D341Med (cell line): ENCODE measurements around the gene PEX11B.

Experiments
- DNase-seq: peaks from one replicate; pipeline ENCODE4 v3.0.0; 2012; ENCODE audit warnings: low spot score

Gene PEX11B, protein sequence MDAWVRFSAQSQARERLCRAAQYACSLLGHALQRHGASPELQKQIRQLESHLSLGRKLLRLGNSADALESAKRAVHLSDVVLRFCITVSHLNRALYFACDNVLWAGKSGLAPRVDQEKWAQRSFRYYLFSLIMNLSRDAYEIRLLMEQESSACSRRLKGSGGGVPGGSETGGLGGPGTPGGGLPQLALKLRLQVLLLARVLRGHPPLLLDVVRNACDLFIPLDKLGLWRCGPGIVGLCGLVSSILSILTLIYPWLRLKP

GRCh38 chr1:145918144-145918991 is at the start of gene PEX11B:
PEX11B (minus strand) TSS chr1:145918717; CDS start chr1:145918688, 29 bp downstream.
- peak; percentile 97 for DNase-seq

GRCh38 chr1:145967288-145967687 is 48.8 kb upstream of the PEX11B start:
- DNase-seq, result no peak

GRCh38 chr1:145965119-145965744 is 46.7 kb upstream of the PEX11B start:
- DNase-seq, result no peak

DNA sequence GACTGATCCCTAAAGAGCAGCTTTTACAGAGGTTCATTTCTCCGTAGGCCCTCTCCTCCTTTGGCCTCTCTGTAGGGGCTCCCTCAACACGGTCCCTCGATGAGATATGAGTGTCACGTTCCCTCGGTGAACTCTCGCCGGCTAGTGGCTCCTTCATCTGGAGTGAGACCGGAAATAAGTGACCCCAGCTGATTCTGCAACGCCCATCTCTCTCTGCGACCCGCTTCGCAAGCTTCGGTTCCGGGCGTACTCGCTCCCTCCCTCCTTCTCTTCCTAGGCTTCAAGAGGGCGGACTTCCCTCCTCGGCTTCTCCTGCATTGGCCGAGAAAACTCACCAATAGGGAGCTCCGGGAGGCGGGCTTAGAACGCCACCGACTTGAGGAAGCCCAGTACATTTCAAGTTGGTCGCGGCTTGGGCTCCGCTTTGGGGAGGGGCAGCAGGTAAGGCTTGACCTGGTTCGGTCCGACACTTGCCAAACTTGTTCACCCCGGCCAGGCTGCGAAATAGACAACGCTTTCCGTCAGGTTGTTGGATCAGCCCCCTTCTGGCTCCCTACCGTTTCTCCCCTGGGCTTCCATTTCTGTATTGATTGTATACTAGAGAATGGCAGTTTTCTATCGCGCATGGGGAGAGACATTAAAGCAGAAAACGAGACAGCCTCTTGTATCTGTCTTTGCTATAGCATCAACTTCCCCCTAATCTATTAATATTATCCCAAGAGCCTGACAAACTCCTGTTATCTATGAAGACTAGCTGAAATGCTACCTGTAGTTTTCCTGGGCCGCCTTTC is 46.0 kb upstream of the PEX11B start, which contains the start of the genes ANKRD34A and POLR3GL:
ANKRD34A (minus strand) TSS at position 248 of the 791 bp plus-strand sequence. CDS start 2,816 bp downstream, outside the sequence.
POLR3GL (plus strand) TSS at position 363 of the 791 bp plus-strand sequence. CDS start 10,176 bp downstream, outside the sequence.
- DNase-seq, result peak; percentile 90

DNA sequence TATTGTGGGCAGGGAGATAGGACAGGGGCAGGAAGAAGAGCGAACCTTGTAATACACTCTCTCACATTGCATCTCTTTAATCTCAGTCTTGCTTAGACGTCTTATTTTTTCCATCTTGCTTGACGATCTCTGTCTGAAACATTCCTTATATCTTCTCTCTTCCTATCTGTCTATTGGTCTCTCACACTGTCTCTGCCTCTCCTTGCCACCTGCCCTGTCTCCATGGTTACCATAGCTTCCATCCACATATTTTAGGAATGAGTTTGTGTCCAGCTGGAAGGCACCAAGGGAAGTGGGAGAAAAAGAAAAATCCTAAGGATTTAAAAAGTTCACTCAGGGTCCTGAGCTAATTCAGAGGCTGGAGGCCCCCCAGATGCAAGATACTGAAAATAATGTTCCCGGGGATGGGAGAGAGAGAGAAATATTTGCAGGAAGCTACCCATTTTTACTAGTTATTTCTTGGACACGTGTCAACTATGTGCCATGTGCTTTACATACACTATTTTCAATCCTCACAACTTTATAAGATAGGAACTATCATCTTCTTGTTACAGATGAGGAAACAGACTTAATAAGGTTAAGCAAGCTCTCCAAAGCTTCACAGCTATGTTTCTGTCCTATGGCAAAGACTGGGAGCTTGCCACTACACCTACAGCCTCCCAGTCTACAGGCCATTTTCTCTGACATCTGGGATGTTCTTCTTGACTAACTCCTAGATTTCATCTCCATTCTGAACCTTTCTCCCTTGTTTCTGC is 44.9 kb upstream of the PEX11B start:
- DNase-seq, result no peak

GRCh38 chr1:145962157-145963102 is 43.9 kb upstream of the PEX11B start:
- no peak for DNase-seq

DNA sequence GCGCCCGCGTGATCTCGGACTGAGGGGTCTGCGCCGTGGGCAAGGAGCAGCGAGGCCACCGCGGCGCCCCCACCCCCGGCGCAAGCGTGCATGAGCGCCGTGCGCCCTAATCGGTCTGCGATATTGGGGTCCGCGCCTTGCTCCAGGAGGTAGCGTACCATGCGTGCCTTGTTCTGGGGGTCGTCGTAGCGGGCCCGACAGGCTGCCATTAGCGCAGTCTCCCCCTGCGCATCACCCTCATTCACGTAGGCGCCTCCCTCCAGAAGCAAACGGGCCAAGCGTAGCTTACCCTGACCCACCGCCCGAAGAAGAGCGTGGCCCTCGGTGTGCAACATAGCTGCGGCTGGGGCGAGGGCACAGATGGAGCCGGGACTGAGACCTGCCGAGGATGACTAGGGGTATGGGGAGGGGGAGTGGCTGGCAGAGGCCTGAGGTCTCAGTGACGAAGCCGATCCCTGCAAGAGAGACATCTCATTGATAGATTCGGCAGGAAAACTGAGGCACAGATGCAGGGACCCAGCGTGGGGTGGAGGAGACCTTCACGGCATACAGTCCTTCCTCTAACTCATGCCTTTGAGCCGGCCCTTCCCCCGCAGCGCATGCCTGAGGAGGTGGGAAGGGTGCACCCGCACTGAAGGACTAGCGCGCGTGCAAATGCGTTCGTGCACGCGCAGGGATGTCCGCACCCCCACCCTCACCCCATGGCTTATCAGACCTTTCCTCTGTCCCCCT is 43.1 kb upstream of the PEX11B start:
- no peak for DNase-seq

GRCh38 chr1:145961109-145961424 is 42.5 kb upstream of the PEX11B start:
- DNase-seq, result no peak

DNA sequence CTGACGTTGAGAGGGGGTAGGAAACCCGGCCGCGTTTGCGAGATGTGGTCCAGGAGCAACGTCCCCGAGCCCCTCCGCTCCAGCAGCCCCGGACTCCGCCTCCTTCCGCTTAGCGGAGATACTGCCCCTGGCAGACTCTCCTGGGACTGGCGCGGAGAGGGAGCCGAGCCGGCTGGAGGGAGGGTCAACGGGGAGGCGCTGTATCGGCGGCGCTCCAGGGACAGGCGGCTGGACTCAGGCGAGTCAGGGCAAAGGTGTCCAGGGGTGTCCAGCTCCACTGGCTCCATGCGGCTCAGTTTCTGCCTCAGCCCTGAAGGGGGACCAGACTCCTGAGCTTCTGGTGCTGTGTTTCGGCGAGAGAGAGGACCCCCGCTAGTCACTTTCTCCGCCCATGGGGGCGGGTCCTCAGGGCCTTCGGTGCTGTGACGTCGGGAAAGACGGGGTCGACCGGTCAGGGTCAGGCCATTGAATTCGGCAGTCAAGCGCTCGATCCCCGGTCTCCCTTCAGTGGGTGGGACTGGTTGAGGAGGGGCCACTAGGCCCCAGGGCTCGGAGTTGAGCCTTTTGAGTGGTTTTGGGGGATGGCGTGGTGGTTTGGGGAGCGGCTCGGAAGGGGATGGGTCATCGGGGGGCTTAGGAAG is 42.1 kb upstream of the PEX11B start:
- peak; percentile 83 for DNase-seq

DNA sequence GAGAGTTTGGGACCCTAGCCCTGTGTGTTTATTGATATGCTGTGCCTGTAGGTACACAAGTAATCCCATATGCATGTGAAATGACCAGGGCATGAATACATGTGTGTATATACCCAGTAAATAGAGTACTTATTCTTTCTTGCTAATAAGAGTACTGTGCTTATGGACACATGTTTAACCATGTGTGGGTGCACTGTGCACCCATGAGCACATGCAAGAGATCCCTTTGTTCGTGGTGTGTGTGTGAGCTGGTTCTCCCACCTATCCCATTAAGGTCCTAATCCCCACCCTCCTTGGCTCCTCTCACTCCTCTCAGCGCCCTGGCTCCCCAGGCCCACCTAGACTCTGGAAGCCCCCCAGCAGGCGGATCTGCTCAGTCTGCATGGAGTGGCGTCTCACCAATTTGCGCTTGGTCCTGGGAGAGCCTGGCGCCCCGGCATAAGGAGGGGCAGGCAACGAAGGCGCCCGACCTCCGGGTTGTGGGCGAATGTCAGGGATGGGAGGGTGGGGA is 41.5 kb upstream of the PEX11B start:
- DNase-seq, result no peak

GRCh38 chr1:145959333-145959732 is 40.8 kb upstream of the PEX11B start:
- DNase-seq, result no peak

DNA sequence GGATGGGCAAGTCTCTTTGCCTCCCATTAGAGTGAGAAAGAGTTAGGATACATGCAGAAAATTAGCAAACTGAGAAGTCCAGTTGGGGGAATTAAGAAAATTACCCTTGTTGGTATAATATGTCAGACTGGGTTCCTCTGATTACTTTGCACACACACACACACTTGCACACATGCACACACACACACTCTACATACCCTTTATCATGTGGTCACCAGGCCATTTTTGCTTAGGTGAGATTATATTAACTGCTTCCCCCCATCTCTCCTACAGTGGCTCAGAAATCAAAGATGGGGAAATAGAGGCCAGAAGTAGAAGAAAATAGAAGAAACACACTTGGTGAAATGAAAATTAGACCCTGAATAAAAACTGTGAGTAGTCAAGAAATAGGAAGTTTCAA is 40.2 kb upstream of the PEX11B start:
- DNase-seq, result no peak

DNA sequence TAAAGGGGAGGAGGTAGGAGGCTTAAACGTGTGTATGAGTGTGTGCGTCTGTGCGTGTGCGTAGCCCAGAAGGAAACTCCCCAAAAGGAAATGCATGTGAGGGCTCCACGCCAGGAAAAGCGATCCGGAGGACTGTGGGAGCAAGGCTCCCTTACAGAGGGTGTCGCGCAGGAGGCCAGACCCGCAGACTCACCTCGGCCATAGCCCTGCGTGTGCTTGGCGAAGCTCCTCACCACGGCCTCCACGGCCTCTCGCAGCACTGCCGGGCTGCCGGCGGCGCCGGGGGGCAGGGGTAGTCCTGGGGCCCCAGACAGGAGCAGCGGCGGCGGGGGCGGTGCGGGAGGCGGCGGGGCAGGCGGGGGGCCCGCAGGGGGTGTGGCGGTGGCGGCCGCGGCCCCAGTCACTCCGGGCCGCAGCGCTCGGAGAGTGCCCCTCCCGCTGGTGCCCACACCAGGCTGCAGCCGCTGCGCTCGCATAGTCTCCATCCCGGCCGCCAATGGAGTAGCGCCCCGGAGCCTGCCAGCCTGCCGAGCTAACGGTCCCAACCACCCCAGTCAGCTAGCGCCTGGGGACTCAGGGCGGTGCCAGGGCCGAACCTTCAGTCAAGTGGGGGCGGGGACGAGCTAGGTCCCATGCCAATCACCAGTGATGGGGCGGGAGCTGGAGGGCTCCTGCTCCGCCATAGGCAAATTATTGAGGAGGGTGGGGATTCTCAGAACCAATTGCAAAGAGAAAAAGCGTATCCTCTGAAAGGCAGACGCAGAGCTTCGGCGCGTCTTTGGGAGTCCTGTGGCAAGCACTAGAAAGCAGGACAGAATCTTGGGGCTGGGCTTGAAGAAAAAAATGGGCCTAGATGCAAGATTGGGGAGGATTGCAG is 39.2 kb upstream of the PEX11B start, which contains the start of gene LIX1L:
LIX1L (minus strand) TSS at position 575 of the 877 bp plus-strand sequence; CDS start at position 485, 90 bp downstream.
- peak; percentile 96 for DNase-seq

GRCh38 chr1:145956781-145957442 is 38.4 kb upstream of the PEX11B start:
- DNase-seq, result no peak

GRCh38 chr1:145956361-145956760 is 37.8 kb upstream of the PEX11B start:
- no peak for DNase-seq

- DNase-seq, result no peak
Measured at GRCh38 chr1:145955436-145955835, 36.9 kb upstream of the PEX11B start.

DNA sequence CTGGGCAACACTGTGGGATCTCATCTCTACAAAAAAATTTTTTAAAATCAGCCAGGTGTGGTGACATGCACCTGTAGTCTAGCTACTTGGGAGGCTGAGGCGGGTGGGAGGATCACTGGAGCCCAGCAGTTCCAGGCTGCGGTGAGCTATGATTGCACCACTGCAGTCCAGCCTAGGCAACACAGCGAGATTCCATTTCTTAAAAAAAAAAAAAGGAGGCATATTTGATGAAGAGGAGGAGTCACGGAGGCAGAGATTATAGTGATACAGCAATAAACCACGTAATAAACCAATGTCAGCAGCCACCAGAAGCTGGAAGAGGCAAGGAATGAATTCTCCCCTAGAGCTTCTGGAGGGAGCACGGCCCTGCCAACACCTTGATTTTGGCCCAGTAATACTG is 35.3 kb upstream of the PEX11B start:
- DNase-seq, result no peak
